ENCODE results near the gene TCF3.

The TCF3 gene

GRCh38 chr19:1636325-1637236 lies 15.8 kb downstream of the TCF3 start:
- DNase-seq (ENCODE audit: extremely low read depth, low read depth): no peak
- no peak for TF ChIP-seq CTCF (IDR thresholded peaks at IDR 0.05; ENCODE audit: low read depth, low read length)

- TF ChIP-seq CTCF (IDR thresholded peaks at IDR 0.05; ENCODE audit: low read depth, low read length): no peak
- DNase-seq (ENCODE audit: extremely low read depth, low read depth): no peak
Measured at GRCh38 chr19:1634938-1635243, 17.5 kb downstream of the TCF3 start.

- no peak for DNase-seq (ENCODE audit: extremely low read depth, low read depth)
- TF ChIP-seq CTCF (IDR thresholded peaks at IDR 0.05; ENCODE audit: low read depth, low read length): no peak
Measured at GRCh38 chr19:1634242-1634937, 18.0 kb downstream of the TCF3 start.

GRCh38 chr19:1633269-1633826 lies 19.1 kb downstream of the TCF3 start:
- TF ChIP-seq CTCF (IDR thresholded peaks at IDR 0.05; ENCODE audit: low read depth, low read length): no peak
- DNase-seq (ENCODE audit: extremely low read depth, low read depth): no peak

- DNase-seq (ENCODE audit: extremely low read depth, low read depth): no peak
- no peak for TF ChIP-seq CTCF (IDR thresholded peaks at IDR 0.05; ENCODE audit: low read depth, low read length)
Measured at GRCh38 chr19:1632462-1633268, 19.8 kb downstream of the TCF3 start.

GRCh38 chr19:1631557-1632100 lies 20.8 kb downstream of the TCF3 start:
- no peak for DNase-seq (ENCODE audit: extremely low read depth, low read depth)
- TF ChIP-seq CTCF (IDR thresholded peaks at IDR 0.05; ENCODE audit: low read depth, low read length): no peak

Measured in AG09319 (cell line).